Measurements from ENCODE around the gene TMBIM6. TPM values are rescaled to one million over a fixed set of nuclear protein-coding genes. Genes with fewer than 3 reads are reported as not detected.
"Not testable (repeated sequence)": the region's sequence is repeated elsewhere in the genome, so short reads cannot be mapped to it uniquely, and the experiment has no call there.

TMBIM6 gene
- total and polyA plus RNA-seq, 4 donors = 114 to 325 (median 226) TPM

DNA sequence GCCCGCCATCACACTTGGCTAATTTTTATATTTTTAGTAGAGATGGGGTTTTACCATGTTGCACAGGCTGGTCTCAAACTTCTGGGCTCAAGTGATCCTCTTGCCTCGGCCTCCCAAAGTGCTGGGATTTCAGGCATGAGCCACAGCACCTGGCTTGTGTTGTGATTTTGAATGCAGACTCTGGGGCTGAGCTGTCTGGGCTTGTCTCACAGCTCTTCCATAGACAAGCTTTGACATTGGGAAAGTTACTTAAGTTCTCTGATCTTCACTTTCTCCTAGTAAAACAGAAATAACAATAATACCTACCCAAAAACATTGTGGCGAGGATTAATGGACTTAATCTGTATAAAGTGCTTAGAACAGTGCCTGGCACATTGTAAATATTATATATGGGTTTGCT lies 36.0 kb downstream of the TMBIM6 start:
- H3K9me3 ChIP-seq (ENCODE audit: control insufficient read depth, low read length) = no peaks in the 10 kb centered on the region
- no peaks in the 10 kb centered on the region for H3K27me3 ChIP-seq (ENCODE audit: control insufficient read depth in 1 of 2, insufficient read depth in 2 of 2, low read length in 1 of 2)
- no peak overlapping the region for H3K27ac ChIP-seq (ENCODE audit: low read depth in 1 of 2, low read length in 2 of 2)
- H3K4me1 ChIP-seq (ENCODE audit: control insufficient read depth in 1 of 2, insufficient read depth in 2 of 2, low read length in 2 of 2) = no peaks in the 10 kb centered on the region
- H3K36me3 ChIP-seq (ENCODE audit: control insufficient read depth in 1 of 2, insufficient read depth in 2 of 2, low read length in 1 of 2) = no peaks in the 10 kb centered on the region
- no peak overlapping the region for H3K4me3 ChIP-seq (ENCODE audit: low read length in 2 of 2)
- 93% methylated on average over 3 of the region's 3 CpGs for WGBS, 2 donors
- ATAC-seq (ENCODE audit: low FRiP score) = no peak
- no peak for DNase-seq
- intact Hi-C loops (cut with DNase I) = loop anchor here in 1 of 2 donors (2.0 to 10.0 kb wide), 2 partner anchors 61 to 277 kb away; partner anchors contain the start of gene ASIC1

DNA sequence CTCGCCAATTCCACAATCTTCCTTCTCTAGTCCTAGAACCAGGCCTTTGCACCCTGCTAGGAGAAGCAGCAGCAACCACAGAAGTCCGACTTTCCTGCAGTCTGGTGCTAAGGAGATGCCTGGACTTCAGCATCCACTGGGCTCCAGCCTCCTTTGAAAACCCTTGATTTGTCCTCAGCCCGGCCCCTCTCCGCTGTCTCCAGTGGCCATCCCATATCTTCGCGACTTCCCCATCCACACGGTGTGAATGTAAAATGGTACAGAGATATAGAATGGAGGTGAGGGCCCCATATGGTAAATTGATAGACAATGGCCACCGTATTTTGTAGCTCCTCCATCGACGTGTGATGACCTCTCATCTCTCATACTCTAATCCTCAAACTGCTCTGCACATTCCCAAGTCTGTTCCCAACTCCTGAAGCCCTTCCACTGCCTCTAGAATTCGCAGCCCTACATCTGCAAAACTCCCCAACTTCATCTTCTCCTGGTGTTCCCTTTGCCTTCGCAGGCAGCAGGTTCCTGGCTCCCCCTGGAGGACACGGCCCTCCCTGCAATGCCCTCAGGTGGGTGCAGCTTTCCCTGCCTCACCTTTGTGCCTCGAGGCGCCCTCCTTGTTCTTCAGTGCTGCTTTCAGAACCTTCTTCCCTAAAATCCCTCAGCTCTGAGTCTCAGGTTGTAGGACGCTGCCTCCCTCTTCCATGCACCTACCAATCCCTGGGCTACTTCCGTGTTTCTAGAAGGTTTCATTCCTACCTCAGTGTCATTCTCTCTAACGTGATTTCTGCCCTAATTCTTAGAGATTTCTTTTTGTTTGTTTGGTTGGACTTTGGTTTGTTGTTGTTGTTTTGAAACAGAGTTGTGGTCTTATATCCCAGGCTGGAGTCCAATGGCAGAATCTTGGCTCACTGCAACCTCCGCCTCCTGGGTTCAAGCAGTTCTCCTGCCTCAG lies 36.7 kb downstream of the TMBIM6 start:
- no peaks in the 10 kb centered on the region for H3K4me1 ChIP-seq (ENCODE audit: control insufficient read depth in 1 of 2, insufficient read depth in 2 of 2, low read length in 2 of 2)
- no peaks in the 10 kb centered on the region for H3K36me3 ChIP-seq (ENCODE audit: control insufficient read depth in 1 of 2, insufficient read depth in 2 of 2, low read length in 1 of 2)
- no peaks in the 10 kb centered on the region for H3K27me3 ChIP-seq (ENCODE audit: control insufficient read depth in 1 of 2, insufficient read depth in 2 of 2, low read length in 1 of 2)
- DNase-seq (no peak), ATAC-seq (ENCODE audit: low FRiP score) (no peak)
- intact Hi-C loops (cut with DNase I) = loop anchor here in 1 of 2 donors (2.0 to 10.0 kb wide), 2 partner anchors 61 to 277 kb away; partner anchors contain the start of gene ASIC1
- H3K9me3 ChIP-seq (ENCODE audit: control insufficient read depth, low read length) = no peaks in the 10 kb centered on the region
- no peak overlapping the region for H3K27ac ChIP-seq (ENCODE audit: low read depth in 1 of 2, low read length in 2 of 2)
- no peak overlapping the region for H3K4me3 ChIP-seq (ENCODE audit: low read length in 2 of 2)
- 46 to 51% methylated on average over 19 of the region's 19 CpGs for WGBS, 2 donors

DNA sequence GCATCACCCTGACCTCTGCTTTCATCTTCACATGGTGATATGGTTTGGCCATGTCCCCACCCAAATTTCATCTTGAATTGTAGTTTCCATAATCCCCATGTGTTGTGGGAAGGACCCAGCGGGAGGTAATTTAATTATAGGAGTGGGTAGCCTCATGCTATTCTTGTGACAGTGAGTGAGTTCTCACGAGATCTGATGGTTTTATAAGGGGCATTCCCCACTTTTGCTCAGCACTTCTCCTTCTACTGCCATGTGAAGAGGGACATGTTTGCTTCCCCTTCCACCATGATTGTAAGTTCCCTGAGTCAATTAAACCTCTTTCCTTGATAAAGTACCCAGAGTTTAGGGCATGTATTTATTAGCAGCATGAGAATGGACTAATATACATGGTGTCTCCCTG lies 38.2 kb downstream of the TMBIM6 start:
- Histone ChIP-seq H3K27ac (ENCODE audit: low read depth in 1 of 2, low read length in 2 of 2) (no peak overlapping the region), H3K9me3 (ENCODE audit: control insufficient read depth, low read length) (no peaks in the 10 kb centered on the region), H3K4me3 (ENCODE audit: low read length in 2 of 2) (no peak overlapping the region), H3K27me3 (ENCODE audit: control insufficient read depth in 1 of 2, insufficient read depth in 2 of 2, low read length in 1 of 2) (no peaks in the 10 kb centered on the region), H3K4me1 (ENCODE audit: control insufficient read depth in 1 of 2, insufficient read depth in 2 of 2, low read length in 2 of 2) (no peaks in the 10 kb centered on the region), H3K36me3 (ENCODE audit: control insufficient read depth in 1 of 2, insufficient read depth in 2 of 2, low read length in 1 of 2) (no peaks in the 10 kb centered on the region)
- WGBS, 2 donors = 69 to 77% methylated on average over 2 of the region's 2 CpGs
- ATAC-seq (ENCODE audit: low FRiP score) (no peak), DNase-seq (no peak)
- intact Hi-C loops (cut with DNase I) = loop anchor here in 1 of 2 donors (10.0 kb wide), 1 partner anchor 275 kb away; the partner anchor contains the start of gene ASIC1

DNA sequence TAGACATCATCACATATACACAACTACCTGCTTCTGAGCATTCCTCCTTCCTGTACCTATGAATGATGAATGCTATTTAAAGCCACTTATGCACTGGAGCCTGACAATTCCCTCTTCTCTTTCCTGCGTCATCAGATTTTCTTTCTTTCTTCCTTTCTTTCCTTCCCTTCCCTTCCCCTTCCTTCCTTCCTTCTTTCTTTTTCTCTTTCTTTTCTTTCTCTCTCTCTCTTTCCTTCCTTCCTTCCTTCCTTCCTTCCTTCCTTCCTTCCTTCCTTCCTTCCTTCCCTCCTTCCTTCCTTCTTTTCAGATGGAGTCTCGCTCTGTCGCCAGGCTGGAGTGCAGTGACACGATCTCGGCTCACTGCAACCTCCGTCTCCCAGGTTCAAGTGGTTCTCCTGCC lies 39.6 kb downstream of the TMBIM6 start:
- intact Hi-C loops (cut with DNase I); H3K4me1 ChIP-seq (ENCODE audit: control insufficient read depth in 1 of 2, insufficient read depth in 2 of 2, low read length in 2 of 2): not testable (repeated sequence)
- WGBS, 2 donors = 91 to 95% methylated on average over 6 of the region's 6 CpGs

DNA sequence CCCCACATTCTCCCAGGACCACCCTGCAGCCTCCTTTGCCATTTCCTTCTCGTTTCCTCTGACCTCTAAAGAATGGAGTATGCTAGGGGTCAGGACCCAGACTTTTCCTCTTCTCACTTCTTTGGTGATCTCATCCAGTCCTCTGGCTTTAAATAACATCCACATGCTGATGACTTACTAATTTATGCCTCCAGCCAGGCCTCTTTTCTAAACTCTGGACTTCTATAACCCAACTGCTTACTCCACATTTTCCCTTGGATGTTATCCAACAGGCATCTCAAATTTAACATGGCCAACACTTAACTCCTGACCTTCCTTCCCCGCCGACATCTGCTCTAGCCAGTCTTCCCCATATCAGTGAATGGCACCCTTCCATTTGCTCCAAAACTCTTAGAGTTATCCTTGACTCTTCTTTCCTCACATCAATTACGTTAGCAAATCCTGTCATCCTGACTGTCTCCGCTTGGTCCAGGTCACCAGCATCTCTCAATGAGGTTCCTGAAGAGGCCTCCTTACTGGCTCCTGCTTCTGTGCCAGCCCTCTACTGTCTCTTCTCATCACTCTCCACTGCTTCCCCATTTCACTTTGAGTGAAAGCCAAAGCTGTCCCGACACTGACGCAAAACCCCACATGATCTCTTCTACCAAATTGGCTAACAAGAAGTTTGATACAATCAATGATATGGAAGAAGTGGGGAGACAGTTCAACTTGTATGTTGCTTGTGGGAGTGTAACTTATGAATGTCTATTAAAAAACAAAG lies 42.7 kb downstream of the TMBIM6 start:
- no peaks in the 10 kb centered on the region for H3K27me3 ChIP-seq (ENCODE audit: control insufficient read depth in 1 of 2, insufficient read depth in 2 of 2, low read length in 1 of 2)
- H3K9me3 ChIP-seq (ENCODE audit: control insufficient read depth, low read length) = no peaks in the 10 kb centered on the region
- intact Hi-C loops (cut with DNase I) = no loop called here
- no peaks in the 10 kb centered on the region for H3K36me3 ChIP-seq (ENCODE audit: control insufficient read depth in 1 of 2, insufficient read depth in 2 of 2, low read length in 1 of 2)
- ATAC-seq (ENCODE audit: low FRiP score) (peak; percentile 75), DNase-seq (no peak)
- no peak overlapping the region for H3K4me3 ChIP-seq (ENCODE audit: low read length in 2 of 2)
- 35% methylated on average over 7 of the region's 7 CpGs for WGBS, 2 donors
- H3K27ac ChIP-seq (ENCODE audit: low read depth in 1 of 2, low read length in 2 of 2) = no peak overlapping the region
- no peaks in the 10 kb centered on the region for H3K4me1 ChIP-seq (ENCODE audit: control insufficient read depth in 1 of 2, insufficient read depth in 2 of 2, low read length in 2 of 2)

More for the DNA sequence above, 39.6 kb downstream of the TMBIM6 start:
- H3K9me3 ChIP-seq (ENCODE audit: control insufficient read depth, low read length); DNase-seq; H3K4me3 ChIP-seq (ENCODE audit: low read length in 2 of 2); ATAC-seq (ENCODE audit: low FRiP score); H3K27ac ChIP-seq (ENCODE audit: low read depth in 1 of 2, low read length in 2 of 2); H3K36me3 ChIP-seq (ENCODE audit: control insufficient read depth in 1 of 2, insufficient read depth in 2 of 2, low read length in 1 of 2); H3K27me3 ChIP-seq (ENCODE audit: control insufficient read depth in 1 of 2, insufficient read depth in 2 of 2, low read length in 1 of 2): not testable (repeated sequence)

DNA sequence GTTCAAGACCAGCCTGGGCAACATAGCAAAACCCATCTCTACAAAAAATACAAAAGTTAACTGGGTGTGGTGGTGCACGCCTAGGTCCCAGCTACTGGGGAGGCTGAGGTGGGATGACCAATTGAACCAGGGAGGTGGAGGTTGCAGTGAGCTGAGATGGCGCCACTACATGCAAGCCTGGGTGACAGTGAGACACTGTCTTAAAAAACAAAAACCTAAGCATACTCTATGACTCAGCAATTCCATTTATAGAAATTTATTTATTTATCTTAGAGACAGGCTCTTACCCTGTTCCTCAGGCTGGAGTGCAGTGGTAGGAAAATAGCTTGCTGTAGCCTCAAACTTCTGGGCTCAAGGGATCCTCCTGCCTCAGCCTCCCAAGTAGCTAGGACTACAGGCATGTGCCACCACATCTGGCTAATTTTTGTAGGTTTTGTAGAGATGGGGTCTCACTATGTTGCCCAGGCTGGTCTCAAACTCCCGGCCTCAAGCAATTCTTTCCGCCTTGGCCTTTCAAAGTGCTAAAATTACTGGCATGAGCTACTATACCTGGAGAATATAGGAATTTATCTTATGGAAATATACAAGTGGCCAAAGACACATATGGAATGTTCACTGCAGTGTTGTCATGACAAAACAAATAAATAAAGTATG lies 43.5 kb downstream of the TMBIM6 start:
- no peaks in the 10 kb centered on the region for H3K4me1 ChIP-seq (ENCODE audit: control insufficient read depth in 1 of 2, insufficient read depth in 2 of 2, low read length in 2 of 2)
- H3K4me3 ChIP-seq (ENCODE audit: low read length in 2 of 2) = no peak overlapping the region
- intact Hi-C loops (cut with DNase I) = no loop called here
- no peaks in the 10 kb centered on the region for H3K27me3 ChIP-seq (ENCODE audit: control insufficient read depth in 1 of 2, insufficient read depth in 2 of 2, low read length in 1 of 2)
- no peak overlapping the region for H3K27ac ChIP-seq (ENCODE audit: low read depth in 1 of 2, low read length in 2 of 2)
- WGBS, 2 donors = 77 to 87% methylated on average over 4 of the region's 4 CpGs
- DNase-seq (no peak), ATAC-seq (ENCODE audit: low FRiP score) (no peak)
- H3K36me3 ChIP-seq (ENCODE audit: control insufficient read depth in 1 of 2, insufficient read depth in 2 of 2, low read length in 1 of 2) = no peaks in the 10 kb centered on the region
- H3K9me3 ChIP-seq (ENCODE audit: control insufficient read depth, low read length) = no peaks in the 10 kb centered on the region

DNA sequence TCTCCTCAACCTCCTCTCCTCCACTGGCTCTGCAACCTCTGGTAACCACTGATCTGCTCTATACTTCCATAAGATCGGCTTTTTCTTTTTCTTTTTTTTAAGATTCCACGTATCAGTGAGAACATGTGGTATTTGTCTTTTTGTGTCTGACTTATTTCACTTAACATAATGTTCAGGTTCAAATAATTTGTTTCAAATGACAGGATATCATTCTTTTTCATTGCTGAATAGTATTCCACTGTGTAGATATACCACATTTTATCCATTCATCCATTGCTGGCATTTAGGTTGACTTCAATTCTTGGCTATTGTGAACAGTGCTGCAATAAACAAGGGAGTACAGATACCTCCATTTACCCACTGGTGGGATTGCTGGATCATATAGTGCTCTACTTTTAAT lies 46.3 kb downstream of the TMBIM6 start:
- Histone ChIP-seq H3K27me3 (ENCODE audit: control insufficient read depth in 1 of 2, insufficient read depth in 2 of 2, low read length in 1 of 2) (no peaks in the 10 kb centered on the region), H3K36me3 (ENCODE audit: control insufficient read depth in 1 of 2, insufficient read depth in 2 of 2, low read length in 1 of 2) (no peaks in the 10 kb centered on the region), H3K4me3 (ENCODE audit: low read length in 2 of 2) (no peak overlapping the region), H3K9me3 (ENCODE audit: control insufficient read depth, low read length) (no peaks in the 10 kb centered on the region), H3K4me1 (ENCODE audit: control insufficient read depth in 1 of 2, insufficient read depth in 2 of 2, low read length in 2 of 2) (no peaks in the 10 kb centered on the region), H3K27ac (ENCODE audit: low read depth in 1 of 2, low read length in 2 of 2) (no peak overlapping the region)
- DNase-seq = no peak
- whole genome bisulfite sequencing, 2 donors = 95 to 97% methylated on average over 2 of the region's 2 CpGs
- no peak for ATAC-seq (ENCODE audit: low FRiP score)
- intact Hi-C loops (cut with DNase I) = no loop called here

DNA sequence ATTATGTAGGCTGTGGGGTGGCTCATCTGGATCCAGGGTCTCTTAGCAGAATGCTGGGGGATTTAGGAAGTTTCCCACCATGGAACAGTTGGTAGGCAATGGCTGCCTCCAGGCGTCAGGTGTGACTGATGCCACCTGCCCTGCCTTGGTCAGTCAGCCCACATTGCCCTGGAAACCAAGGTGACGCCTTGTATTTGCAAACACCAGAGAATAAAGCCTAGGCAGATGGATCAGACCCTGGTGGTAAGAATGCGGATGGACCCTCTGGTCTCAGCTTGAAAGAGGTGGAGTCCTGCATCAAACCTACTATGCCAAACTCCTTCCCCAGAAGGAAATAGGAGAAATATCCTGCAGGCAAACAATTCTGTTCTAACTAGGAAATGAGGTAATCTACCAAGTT lies 48.6 kb downstream of the TMBIM6 start:
- H3K27ac ChIP-seq (ENCODE audit: low read depth in 1 of 2, low read length in 2 of 2) = no peak overlapping the region
- DNase-seq = no peak
- 76 to 78% methylated on average over 3 of the region's 3 CpGs for WGBS, 2 donors
- H3K36me3 ChIP-seq (ENCODE audit: control insufficient read depth in 1 of 2, insufficient read depth in 2 of 2, low read length in 1 of 2) = no peaks in the 10 kb centered on the region
- no peaks in the 10 kb centered on the region for H3K27me3 ChIP-seq (ENCODE audit: control insufficient read depth in 1 of 2, insufficient read depth in 2 of 2, low read length in 1 of 2)
- no peaks in the 10 kb centered on the region for H3K4me1 ChIP-seq (ENCODE audit: control insufficient read depth in 1 of 2, insufficient read depth in 2 of 2, low read length in 2 of 2)
- ATAC-seq (ENCODE audit: low FRiP score) = no peak
- H3K9me3 ChIP-seq (ENCODE audit: control insufficient read depth, low read length) = no peaks in the 10 kb centered on the region
- intact Hi-C loops (cut with DNase I) = no loop called here
- H3K4me3 ChIP-seq (ENCODE audit: low read length in 2 of 2) = no peak overlapping the region
